Glutamatergic neuron (in vitro differentiated cells): ENCODE results near the gene EDN1. TPM values are rescaled to one million over a fixed set of nuclear protein-coding genes. Genes with fewer than 3 reads are reported as not detected.

Experiments used
- DNase-seq: peaks from one replicate; pipeline ENCODE4 v3.0.0; 2022
- H3K27ac Mint-ChIP-seq: one replicate; pipeline ENCODE4 v1.8.0; 2020; ENCODE audit warnings: mild to moderate bottlenecking, mixed read lengths, inconsistent platforms; ENCODE audit not compliant: unreplicated experiment
- H3K27me3 Mint-ChIP-seq: one replicate; pipeline ENCODE4 v1.8.0; 2020; ENCODE audit warnings: mild to moderate bottlenecking, moderate library complexity, mixed read lengths, inconsistent platforms; ENCODE audit not compliant: unreplicated experiment
- H3K36me3 Mint-ChIP-seq: one replicate; pipeline ENCODE4 v1.8.0; 2020; ENCODE audit warnings: mild to moderate bottlenecking, mixed read lengths, inconsistent platforms; ENCODE audit not compliant: unreplicated experiment
- H3K4me1 Mint-ChIP-seq: one replicate; pipeline ENCODE4 v1.8.0; 2020; ENCODE audit warnings: mild to moderate bottlenecking, low read depth, mixed read lengths, inconsistent platforms; ENCODE audit not compliant: unreplicated experiment
- H3K4me3 Mint-ChIP-seq: one replicate; pipeline ENCODE4 v1.8.0; 2020; ENCODE audit warnings: mild to moderate bottlenecking, mixed read lengths, inconsistent platforms; ENCODE audit not compliant: unreplicated experiment
- H3K9me3 Mint-ChIP-seq: one replicate; pipeline ENCODE4 v1.8.0; 2020; ENCODE audit warnings: mild to moderate bottlenecking, moderate library complexity, mixed read lengths, inconsistent platforms; ENCODE audit not compliant: unreplicated experiment
- total RNA-seq: library from RNA; stranded (reverse); fragmentation: NEBNext Ultra II Directional; extraction: Animal tissue kit (Norgen Biotek cat#: 25700); gene quantifications from one replicate; pipeline ENCODE4 v1.2.1, GENCODE V29; 2021; ENCODE audit not compliant: unreplicated experiment
- TF ChIP-seq, protein P1 (sequence below): fragments of 200-600 bp; sonication (generic); IDR thresholded peaks from one replicate; pipeline ENCODE4 v1.5.0; 2021; ENCODE audit not compliant: partially characterized antibody, unreplicated experiment

EDN1 gene
- total RNA-seq, 1 donor from 2014 or later, result 0.54 TPM

DNA sequence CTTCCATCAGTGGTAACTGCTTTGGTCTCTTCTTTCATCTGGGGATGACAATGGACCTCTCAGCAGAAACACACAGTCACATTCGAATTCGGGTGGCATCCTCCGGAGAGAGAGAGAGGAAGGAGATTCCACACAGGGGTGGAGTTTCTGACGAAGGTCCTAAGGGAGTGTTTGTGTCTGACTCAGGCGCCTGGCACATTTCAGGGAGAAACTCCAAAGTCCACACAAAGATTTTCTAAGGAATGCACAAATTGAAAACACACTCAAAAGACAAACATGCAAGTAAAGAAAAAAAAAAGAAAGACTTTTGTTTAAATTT lies 6.1 kb downstream of the EDN1 start:
- no peak overlapping the region for H3K27ac Mint-ChIP-seq

DNA sequence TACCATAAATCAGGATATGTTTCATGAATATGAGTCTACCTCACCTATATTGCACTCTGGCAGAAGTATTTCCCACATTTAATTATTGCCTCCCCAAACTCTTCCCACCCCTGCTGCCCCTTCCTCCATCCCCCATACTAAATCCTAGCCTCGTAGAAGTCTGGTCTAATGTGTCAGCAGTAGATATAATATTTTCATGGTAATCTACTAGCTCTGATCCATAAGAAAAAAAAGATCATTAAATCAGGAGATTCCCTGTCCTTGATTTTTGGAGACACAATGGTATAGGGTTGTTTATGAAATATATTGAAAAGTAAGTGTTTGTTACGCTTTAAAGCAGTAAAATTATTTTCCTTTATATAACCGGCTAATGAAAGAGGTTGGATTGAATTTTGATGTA lies 6.4 kb downstream of the EDN1 start:
- Mint-ChIP-seq H3K27me3 (no peaks in the 10 kb centered on the region), H3K4me3 (no peak overlapping the region), H3K36me3 (no peaks in the 10 kb centered on the region), H3K4me1 (peaks cover 12% of the 10 kb centered on the region), H3K27ac (no peak overlapping the region), H3K9me3 (peaks cover 3% of the 10 kb centered on the region)
- no peak for DNase-seq
- TF ChIP-seq, protein P1, sequence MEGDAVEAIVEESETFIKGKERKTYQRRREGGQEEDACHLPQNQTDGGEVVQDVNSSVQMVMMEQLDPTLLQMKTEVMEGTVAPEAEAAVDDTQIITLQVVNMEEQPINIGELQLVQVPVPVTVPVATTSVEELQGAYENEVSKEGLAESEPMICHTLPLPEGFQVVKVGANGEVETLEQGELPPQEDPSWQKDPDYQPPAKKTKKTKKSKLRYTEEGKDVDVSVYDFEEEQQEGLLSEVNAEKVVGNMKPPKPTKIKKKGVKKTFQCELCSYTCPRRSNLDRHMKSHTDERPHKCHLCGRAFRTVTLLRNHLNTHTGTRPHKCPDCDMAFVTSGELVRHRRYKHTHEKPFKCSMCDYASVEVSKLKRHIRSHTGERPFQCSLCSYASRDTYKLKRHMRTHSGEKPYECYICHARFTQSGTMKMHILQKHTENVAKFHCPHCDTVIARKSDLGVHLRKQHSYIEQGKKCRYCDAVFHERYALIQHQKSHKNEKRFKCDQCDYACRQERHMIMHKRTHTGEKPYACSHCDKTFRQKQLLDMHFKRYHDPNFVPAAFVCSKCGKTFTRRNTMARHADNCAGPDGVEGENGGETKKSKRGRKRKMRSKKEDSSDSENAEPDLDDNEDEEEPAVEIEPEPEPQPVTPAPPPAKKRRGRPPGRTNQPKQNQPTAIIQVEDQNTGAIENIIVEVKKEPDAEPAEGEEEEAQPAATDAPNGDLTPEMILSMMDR, result no peak

More for the DNA sequence above, 6.1 kb downstream of the EDN1 start:
- TF ChIP-seq, protein P1, result no peak
- H3K4me1 Mint-ChIP-seq, result peaks cover 12% of the 10 kb centered on the region
- H3K4me3 Mint-ChIP-seq, result no peak overlapping the region
- no peaks in the 10 kb centered on the region for H3K36me3 Mint-ChIP-seq
- peaks cover 5% of the 10 kb centered on the region for H3K9me3 Mint-ChIP-seq
- H3K27me3 Mint-ChIP-seq, result no peaks in the 10 kb centered on the region
- no peak for DNase-seq

- H3K27me3 Mint-ChIP-seq, result no peaks in the 10 kb centered on the region
- TF ChIP-seq, protein P1, result no peak
- H3K36me3 Mint-ChIP-seq, result no peaks in the 10 kb centered on the region
- H3K4me1 Mint-ChIP-seq, result peaks cover 9% of the 10 kb centered on the region
- no peak overlapping the region for H3K27ac Mint-ChIP-seq
- H3K9me3 Mint-ChIP-seq, result peaks cover 3% of the 10 kb centered on the region
- H3K4me3 Mint-ChIP-seq, result no peak overlapping the region
- no peak for DNase-seq
Measured at GRCh38 chr6:12297363-12298016, 7.3 kb downstream of the EDN1 start.

DNA sequence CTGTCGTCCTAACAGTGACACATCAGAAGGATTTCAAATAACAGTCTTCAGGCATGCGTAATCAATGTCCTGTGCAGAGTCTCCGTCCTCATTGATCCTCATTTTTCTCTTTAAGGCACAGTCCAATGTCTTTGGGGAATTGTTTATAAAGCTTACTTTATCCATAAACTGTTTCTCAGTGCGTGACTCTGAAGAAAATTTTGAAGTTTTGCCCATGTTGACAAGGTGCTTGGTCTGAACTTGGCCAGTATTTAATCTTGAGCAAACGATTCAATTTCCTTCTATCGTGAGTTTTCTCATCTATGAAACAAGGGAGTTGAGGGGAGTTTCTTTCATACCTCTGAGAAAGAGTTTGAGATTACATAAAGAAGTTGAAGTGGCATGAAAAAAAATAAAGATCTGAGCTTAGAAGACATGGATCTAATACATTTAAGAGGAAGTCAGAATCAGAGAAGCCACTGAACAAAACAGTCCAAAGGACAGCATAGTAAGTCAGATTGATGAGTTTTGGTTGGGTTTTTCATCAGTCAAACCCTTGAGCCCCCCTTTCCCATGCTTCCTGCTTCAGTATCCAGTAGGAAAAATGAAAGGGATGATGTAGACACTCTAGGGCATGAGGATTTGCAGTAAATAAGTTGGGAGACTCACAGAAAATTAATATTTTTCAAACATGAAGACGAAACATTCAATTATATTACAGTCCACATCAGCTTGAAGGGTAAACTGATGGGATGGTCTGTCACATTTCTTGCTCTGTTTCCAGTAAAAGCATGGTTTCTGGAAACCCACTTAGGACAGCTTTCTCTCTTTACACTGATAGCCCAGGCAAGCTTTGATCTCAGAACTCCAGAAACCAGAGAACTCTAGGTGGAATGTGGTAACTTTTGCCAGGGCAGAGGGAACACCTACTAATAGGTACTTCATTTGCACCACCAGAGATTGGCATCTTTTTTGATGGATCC lies 8.1 kb downstream of the EDN1 start:
- H3K36me3 Mint-ChIP-seq, result no peaks in the 10 kb centered on the region
- peaks cover 6% of the 10 kb centered on the region for H3K4me1 Mint-ChIP-seq
- H3K9me3 Mint-ChIP-seq, result peaks cover 2% of the 10 kb centered on the region
- H3K27ac Mint-ChIP-seq, result no peak overlapping the region
- H3K27me3 Mint-ChIP-seq, result no peaks in the 10 kb centered on the region
- TF ChIP-seq, protein P1, result no peak
- H3K4me3 Mint-ChIP-seq, result no peak overlapping the region
- no peak for DNase-seq

- Mint-ChIP-seq H3K4me3 (no peak overlapping the region), H3K4me1 (peaks cover 6% of the 10 kb centered on the region), H3K27me3 (no peaks in the 10 kb centered on the region), H3K27ac (no peak overlapping the region), H3K36me3 (no peaks in the 10 kb centered on the region), H3K9me3 (no peaks in the 10 kb centered on the region)
- TF ChIP-seq, protein P1, result no peak
- no peak for DNase-seq
Measured at GRCh38 chr6:12298995-12299394, 8.8 kb downstream of the EDN1 start.
